Measurements from ENCODE around the gene ALK. TPM values are rescaled to one million over a fixed set of nuclear protein-coding genes. Genes with fewer than 3 reads are reported as not detected.

Gene ALK
- total RNA-seq, 1 experiment from 2014 or later, result 0.87 TPM

DNA sequence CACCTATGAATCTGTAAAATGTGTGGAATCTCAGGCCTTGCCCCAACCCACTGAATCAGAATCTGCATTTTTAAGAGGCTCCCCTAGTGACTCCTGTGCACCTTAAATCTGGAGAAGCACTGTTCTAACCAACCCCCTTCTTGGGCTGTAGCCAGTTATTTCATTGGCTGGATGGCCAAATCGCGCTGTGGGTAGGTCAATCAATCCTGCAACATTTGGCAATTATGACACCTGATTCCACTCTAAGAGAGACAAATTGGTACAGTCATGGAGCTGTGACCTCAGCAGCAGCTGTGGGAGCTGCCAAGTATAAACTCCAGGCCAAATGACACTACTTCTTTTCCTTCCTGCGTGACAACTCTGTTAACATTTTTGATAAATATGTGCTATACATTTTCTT lies 597.4 kb downstream of the ALK start:
- POLR2A ChIA-PET (ENCODE audit: unreplicated experiment), result no interaction called here
- no peak for DNase-seq

DNA sequence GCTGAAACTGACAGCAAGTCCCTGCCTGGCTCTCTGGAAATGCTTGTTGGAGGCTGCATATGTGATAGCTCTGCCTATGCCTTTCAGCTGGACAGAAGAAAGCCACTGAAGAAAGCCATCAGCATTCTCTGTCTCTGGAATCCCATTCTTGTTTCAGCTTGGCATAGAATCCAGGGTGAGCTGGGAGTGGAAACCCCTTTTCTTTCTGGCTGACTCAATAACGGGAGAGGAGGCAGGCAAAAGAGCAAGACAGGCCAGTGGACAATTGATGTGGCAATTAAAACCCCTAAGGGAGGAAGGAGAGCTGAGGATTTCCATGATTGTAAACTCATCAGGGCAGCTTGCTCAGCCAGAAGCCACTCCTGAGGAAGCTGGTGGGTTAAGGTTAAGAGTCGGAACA lies 598.1 kb downstream of the ALK start:
- Histone ChIP-seq H3K27ac (ENCODE audit: low read length) (no peak overlapping the region), H3K4me3 (ENCODE audit: low read length) (no peak overlapping the region), H4K20me1 (ENCODE audit: low read length) (no peaks in the 10 kb centered on the region), H3K27me3 (ENCODE audit: low read length) (no peaks in the 10 kb centered on the region), H3K9me2 (replicated peaks; ENCODE audit: low read length) (no peaks in the 10 kb centered on the region), H3K9me3 (ENCODE audit: low read length) (no peaks in the 10 kb centered on the region), H3K79me2 (ENCODE audit: low read length) (no peaks in the 10 kb centered on the region), H3K9ac (ENCODE audit: low read length) (no peak overlapping the region), H2AFZ (ENCODE audit: low read length) (no peak overlapping the region), H3F3A (ENCODE audit: low read length, unreplicated experiment) (no peaks in the 10 kb centered on the region), H3K4me2 (ENCODE audit: low read length) (no peak overlapping the region), H3K4me1 (ENCODE audit: insufficient read depth, low read length) (peaks cover 4% of the 10 kb centered on the region; the same call in 1 of the 2 replicates), H3K36me3 (ENCODE audit: low read depth, low read length) (no peaks in the 10 kb centered on the region)
- no TSS peak for BruUV-seq (replicated peaks)
- intact Hi-C loops (cut with micrococcal nuclease), result no loop called here
- CTCF ChIA-PET, result no interaction called here
- POLR2A ChIA-PET (ENCODE audit: unreplicated experiment), result no interaction called here
- ATAC-seq (no peak), DNase-seq (no peak)
- no peak for TF ChIP-seq EZH2phosphoT487 (IDR thresholded peaks at IDR 0.05; ENCODE audit: borderline replicate concordance, low read length)
- no peak for TF ChIP-seq EZH2 (IDR thresholded peaks at IDR 0.05; ENCODE audit: low read length, unreplicated experiment)
- TF ChIP-seq, protein P1, sequence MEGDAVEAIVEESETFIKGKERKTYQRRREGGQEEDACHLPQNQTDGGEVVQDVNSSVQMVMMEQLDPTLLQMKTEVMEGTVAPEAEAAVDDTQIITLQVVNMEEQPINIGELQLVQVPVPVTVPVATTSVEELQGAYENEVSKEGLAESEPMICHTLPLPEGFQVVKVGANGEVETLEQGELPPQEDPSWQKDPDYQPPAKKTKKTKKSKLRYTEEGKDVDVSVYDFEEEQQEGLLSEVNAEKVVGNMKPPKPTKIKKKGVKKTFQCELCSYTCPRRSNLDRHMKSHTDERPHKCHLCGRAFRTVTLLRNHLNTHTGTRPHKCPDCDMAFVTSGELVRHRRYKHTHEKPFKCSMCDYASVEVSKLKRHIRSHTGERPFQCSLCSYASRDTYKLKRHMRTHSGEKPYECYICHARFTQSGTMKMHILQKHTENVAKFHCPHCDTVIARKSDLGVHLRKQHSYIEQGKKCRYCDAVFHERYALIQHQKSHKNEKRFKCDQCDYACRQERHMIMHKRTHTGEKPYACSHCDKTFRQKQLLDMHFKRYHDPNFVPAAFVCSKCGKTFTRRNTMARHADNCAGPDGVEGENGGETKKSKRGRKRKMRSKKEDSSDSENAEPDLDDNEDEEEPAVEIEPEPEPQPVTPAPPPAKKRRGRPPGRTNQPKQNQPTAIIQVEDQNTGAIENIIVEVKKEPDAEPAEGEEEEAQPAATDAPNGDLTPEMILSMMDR (conservative IDR thresholded peaks at IDR 0.05; ENCODE audit: low read depth, low read length), result no peak

More for the DNA sequence above, 597.4 kb downstream of the ALK start:
- H3K9ac ChIP-seq (ENCODE audit: low read length), result no peak overlapping the region
- TF ChIP-seq EZH2 (IDR thresholded peaks at IDR 0.05; ENCODE audit: low read length, unreplicated experiment) (no peak), EZH2phosphoT487 (IDR thresholded peaks at IDR 0.05; ENCODE audit: borderline replicate concordance, low read length) (no peak)
- TF ChIP-seq, protein P1 (conservative IDR thresholded peaks at IDR 0.05; ENCODE audit: low read depth, low read length), result no peak
- H3K4me3 ChIP-seq (ENCODE audit: low read length), result no peak overlapping the region
- peaks cover 4% of the 10 kb centered on the region; the same call in 1 of the 2 replicates for H3K4me1 ChIP-seq (ENCODE audit: insufficient read depth, low read length)
- H3K36me3 ChIP-seq (ENCODE audit: low read depth, low read length), result no peaks in the 10 kb centered on the region
- H2AFZ ChIP-seq (ENCODE audit: low read length), result no peak overlapping the region
- intact Hi-C loops (cut with micrococcal nuclease), result no loop called here
- H3F3A ChIP-seq (ENCODE audit: low read length, unreplicated experiment), result no peaks in the 10 kb centered on the region
- no peaks in the 10 kb centered on the region for H3K27me3 ChIP-seq (ENCODE audit: low read length)
- H4K20me1 ChIP-seq (ENCODE audit: low read length), result no peaks in the 10 kb centered on the region
- no peak for ATAC-seq
- no peaks in the 10 kb centered on the region for H3K9me3 ChIP-seq (ENCODE audit: low read length)
- BruUV-seq (replicated peaks), result no TSS peak
- no peak overlapping the region for H3K27ac ChIP-seq (ENCODE audit: low read length)
- CTCF ChIA-PET, result no interaction called here
- no peaks in the 10 kb centered on the region for H3K79me2 ChIP-seq (ENCODE audit: low read length)
- H3K9me2 ChIP-seq (replicated peaks; ENCODE audit: low read length), result no peaks in the 10 kb centered on the region
- no peak overlapping the region for H3K4me2 ChIP-seq (ENCODE audit: low read length)

DNA sequence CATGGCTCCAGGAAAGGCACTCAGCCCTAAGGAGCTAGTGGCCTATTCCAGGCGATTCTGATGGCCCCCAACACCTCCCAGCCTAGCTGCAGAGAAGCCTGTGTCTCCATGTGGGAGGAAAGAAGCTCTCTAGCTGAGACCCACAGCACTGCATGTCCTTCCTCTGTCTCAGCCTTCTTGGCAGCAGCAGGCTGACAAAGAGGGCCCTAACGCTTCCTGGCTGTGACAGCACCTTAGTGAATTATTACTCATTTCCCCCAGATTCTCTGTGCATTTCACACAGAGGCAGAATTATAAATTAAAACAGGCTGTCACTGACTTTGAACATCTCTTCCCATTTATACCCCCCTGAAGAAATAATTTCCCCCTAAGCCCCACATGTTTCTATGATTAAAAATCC lies 599.4 kb downstream of the ALK start:
- no peaks in the 10 kb centered on the region for H3F3A ChIP-seq (ENCODE audit: low read length, unreplicated experiment)
- no peaks in the 10 kb centered on the region for H3K36me3 ChIP-seq (ENCODE audit: low read depth, low read length)
- ChIA-PET POLR2A (ENCODE audit: unreplicated experiment) (no interaction called here), CTCF (no interaction called here)
- no peak overlapping the region for H3K4me2 ChIP-seq (ENCODE audit: low read length)
- H3K79me2 ChIP-seq (ENCODE audit: low read length), result no peaks in the 10 kb centered on the region
- no peak overlapping the region for H3K9ac ChIP-seq (ENCODE audit: low read length)
- no peaks in the 10 kb centered on the region for H4K20me1 ChIP-seq (ENCODE audit: low read length)
- H3K9me2 ChIP-seq (replicated peaks; ENCODE audit: low read length), result no peaks in the 10 kb centered on the region
- TF ChIP-seq EZH2phosphoT487 (IDR thresholded peaks at IDR 0.05; ENCODE audit: borderline replicate concordance, low read length), result no peak
- TF ChIP-seq, protein P1 (conservative IDR thresholded peaks at IDR 0.05; ENCODE audit: low read depth, low read length), result no peak
- no peak for TF ChIP-seq EZH2 (IDR thresholded peaks at IDR 0.05; ENCODE audit: low read length, unreplicated experiment)
- no peak overlapping the region for H3K27ac ChIP-seq (ENCODE audit: low read length)
- peak; percentile 45 for DNase-seq
- no peaks in the 10 kb centered on the region for H3K27me3 ChIP-seq (ENCODE audit: low read length)
- H3K4me3 ChIP-seq (ENCODE audit: low read length), result no peak overlapping the region
- H3K9me3 ChIP-seq (ENCODE audit: low read length), result no peaks in the 10 kb centered on the region
- intact Hi-C loops (cut with micrococcal nuclease), result no loop called here
- BruUV-seq (replicated peaks), result no TSS peak
- H3K4me1 ChIP-seq (ENCODE audit: insufficient read depth, low read length), result peaks cover 4% of the 10 kb centered on the region; the same call in 1 of the 2 replicates
- peak; percentile 76 for ATAC-seq
- H2AFZ ChIP-seq (ENCODE audit: low read length), result no peak overlapping the region
